HEK293 (cell line): ENCODE data around the gene HOXD1.

ENCODE experiments used
- KLF10 ChIP-seq: fragments of 450-650 bp; IDR thresholded peaks from 2 replicates; pipeline ENCODE4 v1.5.1; 2018; ENCODE audit warnings: missing biosample characterization, mild to moderate bottlenecking, missing genetic modification characterization
- ZBTB17 ChIP-seq: fragments of 450-650 bp; formaldehyde crosslinking; IDR thresholded peaks from 2 replicates; pipeline ENCODE4 v1.5.1; 2016; ENCODE audit warnings: missing biosample characterization, missing genetic modification characterization

GRCh38 chr2:176146101-176146500, 42.4 kb upstream of the HOXD1 start:
- TF ChIP-seq KLF10 (tag by site-specific recombination) (no peak), ZBTB17 (0 out of 2 replicates have a peak, but pooled peaks have one; percentile 12)
